A549 treated with ZK216348 at 1 μM for 4 hours (cell line): ENCODE measurements around the gene PODNL1. TPM values are rescaled to one million over a fixed set of nuclear protein-coding genes. Genes with fewer than 3 reads are reported as not detected.

Experiments used
- total RNA-seq: library from RNA; stranded (reverse); fragments of 200-300 nt; extraction: Qiagen RNA extraction; gene quantifications from 5 replicates; pipeline ENCODE4 v1.2.3, GENCODE V29; 2022; ENCODE audit warnings: low read depth

PODNL1 gene
- total RNA-seq: 0.95 to 1.7 TPM (median 1.0 TPM) in 5 replicates

GRCh38 chr19:13938301-13939064 lies at the start of gene PODNL1:
Gene PODNL1 (minus strand): TSS chr19:13938417. CDS start chr19:13938181, 236 bp downstream.

GRCh38 chr19:13952154-13952930 lies 14.1 kb upstream of the PODNL1 start, which contains the start of gene DCAF15:
Gene DCAF15 (plus strand): TSS chr19:13952509. CDS start chr19:13952513, 4 bp downstream.

GRCh38 chr19:13905634-13906520 lies 32.3 kb downstream of the PODNL1 start, which contains the start of the genes BRME1 and CC2D1A:
Gene BRME1 (minus strand): TSS chr19:13906117. CDS start chr19:13904892, 1,225 bp downstream.
Gene CC2D1A (plus strand): TSS chr19:13906201. CDS start chr19:13906442, 241 bp downstream.

Other genes starting within 250 kb of the PODNL1 start
- gene MRI1, start 173.9 kb downstream of the PODNL1 start, total RNA-seq: 7.5 to 16.6 TPM (median 15.4 TPM) in 5 replicates
- gene C19orf53, start 164.0 kb downstream of the PODNL1 start, total RNA-seq: 139 to 203 TPM (median 187 TPM) in 5 replicates
- gene ZSWIM4, start 143.0 kb downstream of the PODNL1 start, total RNA-seq: 3.2 to 6.8 TPM (median 6.0 TPM) in 5 replicates
- gene NANOS3, start 61.3 kb downstream of the PODNL1 start, total RNA-seq: 2.3 to 3.7 TPM (median 2.6 TPM) in 5 replicates
- gene BRME1, start 32.3 kb downstream of the PODNL1 start, total RNA-seq: 0.14 to 0.85 TPM (median 0.56 TPM) in 4 of 5 replicates, not detected in the other
- 7.6 to 11.7 TPM (median 10.5 TPM) in 5 replicates for gene CC2D1A, start 32.2 kb downstream of the PODNL1 start, total RNA-seq
- 14.5 to 26.5 TPM (median 22.0 TPM) in 5 replicates for gene DCAF15, start 14.1 kb upstream of the PODNL1 start, total RNA-seq
- gene RFX1, start 67.9 kb upstream of the PODNL1 start, total RNA-seq: 2.2 to 6.5 TPM (median 5.8 TPM) in 5 replicates
- not detected in 5 replicates for gene RLN3, start 89.7 kb upstream of the PODNL1 start, total RNA-seq
- 5.7 to 10.9 TPM (median 9.8 TPM) in 5 replicates for gene IL27RA, start 93.3 kb upstream of the PODNL1 start, total RNA-seq
- gene PALM3, start 123.7 kb upstream of the PODNL1 start, total RNA-seq: 1.4 to 3.5 TPM (median 1.8 TPM) in 5 replicates
- gene MISP3, start 134.4 kb upstream of the PODNL1 start, total RNA-seq: 2.1 to 5.4 TPM (median 3.9 TPM) in 5 replicates
- gene C19orf67, start 147.4 kb upstream of the PODNL1 start, total RNA-seq: not detected in 5 replicates
- gene SAMD1, start 152.3 kb upstream of the PODNL1 start, total RNA-seq: 25.4 to 49.0 TPM (median 42.9 TPM) in 5 replicates
- 33.3 to 37.7 TPM (median 34.9 TPM) in 5 replicates for gene PRKACA, start 179.3 kb upstream of the PODNL1 start, total RNA-seq
- 24.7 to 33.8 TPM (median 33.5 TPM) in 5 replicates for gene ASF1B, start 198.2 kb upstream of the PODNL1 start, total RNA-seq